Activated naive CD8-positive, alpha-beta T cell treated with anti-CD3 and anti-CD28 coated beads, Interleukin-2, amount 50 U/mL, for 24 hours (primary cell): ENCODE data around the gene OR4F6.
"Not testable (repeated sequence)": the region's sequence is repeated elsewhere in the genome, so short reads cannot be mapped to it uniquely, and the experiment has no call there.

Experiments used
- ATAC-seq: fragments of 150-1000 bp; cut with Tn5 transposase; one replicate; pipeline ENCODE4 v1.10.0; 2021
- DNase-seq: peaks from one replicate; pipeline ENCODE4 v3.0.0; 2021
- H3K27ac Mint-ChIP-seq: one replicate; pipeline ENCODE4 v1.8.0; 2021; ENCODE audit warnings: mild to moderate bottlenecking, mixed read lengths
- H3K27me3 Mint-ChIP-seq: one replicate; pipeline ENCODE4 v1.8.0; 2021; ENCODE audit warnings: mixed read lengths
- H3K36me3 Mint-ChIP-seq: one replicate; pipeline ENCODE4 v1.8.0; 2021; ENCODE audit warnings: low read depth, mixed read lengths
- H3K4me1 Mint-ChIP-seq: one replicate; pipeline ENCODE4 v1.8.0; 2021; ENCODE audit warnings: mixed read lengths
- H3K4me3 Mint-ChIP-seq: one replicate; pipeline ENCODE4 v1.8.0; 2021; ENCODE audit warnings: mild to moderate bottlenecking, moderate library complexity, mixed read lengths
- H3K9me3 Mint-ChIP-seq: one replicate; pipeline ENCODE4 v1.8.0; 2021; ENCODE audit warnings: mixed read lengths

OR4F6 gene

GRCh38 chr15:101803209-101803608, at the start of gene OR4F6:
Gene OR4F6 (plus strand): TSS chr15:101803509. CDS start chr15:101805720, 2,211 bp downstream.
- no peak for DNase-seq
- H3K27ac Mint-ChIP-seq, result no peak within 1 kb of the TSS
- H3K36me3 Mint-ChIP-seq, result no peaks in the 10 kb centered on the region
- no peak within 1 kb of the TSS for H3K4me3 Mint-ChIP-seq
- ATAC-seq, result no peak
- H3K4me1 Mint-ChIP-seq, result no peaks in the 10 kb centered on the region
- H3K9me3 Mint-ChIP-seq, result no peaks in the 10 kb centered on the region
- H3K27me3 Mint-ChIP-seq, result peaks cover 18% of the 10 kb centered on the region

GRCh38 chr15:101764669-101765339, 38.5 kb upstream of the OR4F6 start:
- DNase-seq, H3K27ac Mint-ChIP-seq, H3K4me3 Mint-ChIP-seq, H3K9me3 Mint-ChIP-seq, H3K4me1 Mint-ChIP-seq, H3K27me3 Mint-ChIP-seq, H3K36me3 Mint-ChIP-seq, ATAC-seq: not testable (repeated sequence)

- H3K36me3 Mint-ChIP-seq, DNase-seq, H3K4me1 Mint-ChIP-seq, H3K27me3 Mint-ChIP-seq, ATAC-seq, H3K9me3 Mint-ChIP-seq, H3K27ac Mint-ChIP-seq, H3K4me3 Mint-ChIP-seq: not testable (repeated sequence)
Observed at GRCh38 chr15:101765340-101765671, 38.0 kb upstream of the OR4F6 start.

- ATAC-seq, result no peak
- H3K9me3 Mint-ChIP-seq, result no peaks in the 10 kb centered on the region
- H3K27me3 Mint-ChIP-seq, result no peaks in the 10 kb centered on the region
- no peaks in the 10 kb centered on the region for H3K4me1 Mint-ChIP-seq
- no peak overlapping the region for H3K27ac Mint-ChIP-seq
- H3K4me3 Mint-ChIP-seq, result no peak overlapping the region
- no peak for DNase-seq
- H3K36me3 Mint-ChIP-seq, result no peaks in the 10 kb centered on the region
Observed at GRCh38 chr15:101765772-101766456, 37.4 kb upstream of the OR4F6 start.

GRCh38 chr15:101767083-101767640, 36.1 kb upstream of the OR4F6 start:
- not testable (repeated sequence) for H3K27ac Mint-ChIP-seq, H3K4me1 Mint-ChIP-seq, H3K9me3 Mint-ChIP-seq, H3K36me3 Mint-ChIP-seq, H3K27me3 Mint-ChIP-seq, H3K4me3 Mint-ChIP-seq, DNase-seq, ATAC-seq

GRCh38 chr15:101772921-101773320, 30.4 kb upstream of the OR4F6 start:
- no peak overlapping the region for H3K27ac Mint-ChIP-seq
- H3K4me3 Mint-ChIP-seq, result no peak overlapping the region
- no peaks in the 10 kb centered on the region for H3K9me3 Mint-ChIP-seq
- DNase-seq (no peak), ATAC-seq (no peak)
- H3K36me3 Mint-ChIP-seq, result no peaks in the 10 kb centered on the region
- no peaks in the 10 kb centered on the region for H3K27me3 Mint-ChIP-seq
- no peaks in the 10 kb centered on the region for H3K4me1 Mint-ChIP-seq

GRCh38 chr15:101773496-101774100, 29.7 kb upstream of the OR4F6 start:
- Mint-ChIP-seq H3K27ac (no peak overlapping the region), H3K36me3 (no peaks in the 10 kb centered on the region)
- no peak for ATAC-seq

GRCh38 chr15:101775136-101775535, 28.2 kb upstream of the OR4F6 start:
- Mint-ChIP-seq H3K4me1 (no peaks in the 10 kb centered on the region), H3K9me3 (no peaks in the 10 kb centered on the region), H3K27me3 (peaks cover 3% of the 10 kb centered on the region), H3K27ac (no peak overlapping the region), H3K36me3 (no peaks in the 10 kb centered on the region), H3K4me3 (no peak overlapping the region)
- ATAC-seq (no peak), DNase-seq (no peak)

More at GRCh38 chr15:101773496-101774100, 29.7 kb upstream of the OR4F6 start:
- H3K4me3 Mint-ChIP-seq, result no peak overlapping the region
- no peaks in the 10 kb centered on the region for H3K9me3 Mint-ChIP-seq
- no peaks in the 10 kb centered on the region for H3K4me1 Mint-ChIP-seq
- no peaks in the 10 kb centered on the region for H3K27me3 Mint-ChIP-seq
- DNase-seq, result no peak

- not testable (repeated sequence) for DNase-seq, H3K27me3 Mint-ChIP-seq, H3K9me3 Mint-ChIP-seq, H3K4me1 Mint-ChIP-seq, H3K4me3 Mint-ChIP-seq, ATAC-seq, H3K27ac Mint-ChIP-seq, H3K36me3 Mint-ChIP-seq
Observed at GRCh38 chr15:101778576-101778975, 24.7 kb upstream of the OR4F6 start.

- not testable (repeated sequence) for H3K27ac Mint-ChIP-seq, H3K36me3 Mint-ChIP-seq, H3K4me3 Mint-ChIP-seq, H3K4me1 Mint-ChIP-seq, ATAC-seq, H3K9me3 Mint-ChIP-seq, DNase-seq, H3K27me3 Mint-ChIP-seq
Observed at GRCh38 chr15:101780225-101780624, 23.1 kb upstream of the OR4F6 start.

- H3K36me3 Mint-ChIP-seq, result no peaks in the 10 kb centered on the region
- no peaks in the 10 kb centered on the region for H3K4me1 Mint-ChIP-seq
- no peak overlapping the region for H3K27ac Mint-ChIP-seq
- ATAC-seq (no peak), DNase-seq (no peak)
- peaks cover 8% of the 10 kb centered on the region for H3K27me3 Mint-ChIP-seq
- H3K4me3 Mint-ChIP-seq, result no peak overlapping the region
- no peaks in the 10 kb centered on the region for H3K9me3 Mint-ChIP-seq
Observed at GRCh38 chr15:101781928-101782327, 21.4 kb upstream of the OR4F6 start.

- H3K27ac Mint-ChIP-seq, result no peak overlapping the region
- no peaks in the 10 kb centered on the region for H3K4me1 Mint-ChIP-seq
- H3K36me3 Mint-ChIP-seq, result no peaks in the 10 kb centered on the region
- ATAC-seq (no peak), DNase-seq (no peak)
- H3K4me3 Mint-ChIP-seq, result no peak overlapping the region
- H3K9me3 Mint-ChIP-seq, result no peaks in the 10 kb centered on the region
- peaks cover 7% of the 10 kb centered on the region for H3K27me3 Mint-ChIP-seq
Observed at GRCh38 chr15:101784644-101785043, 18.7 kb upstream of the OR4F6 start.

- not testable (repeated sequence) for H3K27me3 Mint-ChIP-seq, H3K36me3 Mint-ChIP-seq, H3K27ac Mint-ChIP-seq
Observed at GRCh38 chr15:101786422-101786821, 16.9 kb upstream of the OR4F6 start.

GRCh38 chr15:101788001-101788400, 15.3 kb upstream of the OR4F6 start:
- not testable (repeated sequence) for ATAC-seq, H3K4me1 Mint-ChIP-seq, DNase-seq, H3K9me3 Mint-ChIP-seq, H3K4me3 Mint-ChIP-seq, H3K27ac Mint-ChIP-seq, H3K27me3 Mint-ChIP-seq, H3K36me3 Mint-ChIP-seq

More at GRCh38 chr15:101786422-101786821, 16.9 kb upstream of the OR4F6 start:
- not testable (repeated sequence) for DNase-seq, H3K4me1 Mint-ChIP-seq, H3K9me3 Mint-ChIP-seq, ATAC-seq, H3K4me3 Mint-ChIP-seq
